Left cardiac atrium (tissue), 4 donors: ENCODE results near the gene POU2F2. TPM values are rescaled to one million over a fixed set of nuclear protein-coding genes. Genes with fewer than 3 reads are reported as not detected.

Source experiments
- ATAC-seq, 2 donors: fragments of 200-7000 bp; cut with Tn5 transposase; one replicate each; pipeline ENCODE4 v1.9.1; 2020; ENCODE audit warnings: mild to moderate bottlenecking in 2 of 2, moderate library complexity in 2 of 2
- DNase-seq: peaks from one replicate; pipeline ENCODE4 v3.0.0-alpha.2; 2020
- intact Hi-C, 2 donors: fragments of 100-400 bp; cut with DNase I; formaldehyde crosslinking; loops; one replicate each; pipeline versions ENCODE4 v1.14.1 to v1.15.1; 2022 to 2023
- total RNA-seq, 2 donors: library from RNA; stranded (reverse); fragmentation: NEBNext Ultra II Directional; extraction: Animal tissue kit (Norgen Biotek cat#: 25700); gene quantifications; one replicate each; pipeline ENCODE4 v1.2.1, GENCODE V29; 2021
- donor health status: DM: no; HTN: yes; CAD: no.
- donor health status: DM: no; HTN: yes; CAD: no; lungs with severe emphysema.
- donor health status: DM: yes; HTN: yes; CAD: no.
- donor health status: Dilated cardiomyopathy.

Gene POU2F2
- total RNA-seq, 2 donors from 2014 or later, result 1.1 to 1.2 TPM

DNA sequence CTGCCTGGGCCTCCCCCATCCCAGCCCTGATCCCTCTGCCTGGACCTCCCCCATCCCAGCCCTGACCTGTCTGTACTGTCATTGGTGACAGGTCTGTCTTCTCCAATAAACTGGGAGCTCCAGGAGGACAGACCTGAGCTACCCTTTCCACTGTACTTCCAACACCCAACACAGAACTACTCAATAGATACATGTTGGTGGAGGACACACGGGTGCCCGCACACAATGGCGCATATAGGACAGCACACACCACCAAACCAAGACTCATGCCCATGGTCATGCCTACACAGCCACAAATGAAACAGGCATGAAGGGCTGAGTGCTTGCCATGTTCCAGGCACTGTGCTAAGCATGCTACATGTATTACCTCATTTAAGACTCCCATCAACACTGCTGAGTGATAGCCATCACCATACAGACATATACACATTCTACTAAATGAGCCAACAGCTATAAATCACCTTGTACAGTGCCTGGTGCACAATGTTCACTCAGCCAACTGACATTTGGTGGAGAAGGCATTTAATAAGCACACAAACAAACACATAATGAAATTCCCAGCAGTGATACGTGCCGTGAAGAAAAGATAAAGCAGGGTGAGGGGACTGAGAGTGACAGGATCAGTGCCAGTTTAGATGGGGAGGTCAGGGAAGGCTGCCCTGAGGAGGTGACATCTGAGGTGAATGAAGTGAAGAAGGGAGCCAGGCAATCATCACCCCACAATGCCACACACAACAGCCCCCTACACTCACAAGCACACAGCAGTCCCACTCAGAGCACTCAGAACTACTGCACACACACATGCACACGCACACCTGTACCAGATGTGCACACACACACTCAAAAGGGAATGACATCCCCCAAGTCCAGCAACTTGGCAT lies 857 bp downstream of the POU2F2 start:
- no peak for DNase-seq
- intact Hi-C loops, result loop anchor here in 1 of 2 donors (5.0 to 10.0 kb wide), 2 partner anchors 51 to 183 kb away; partner anchors contain the start of gene TMEM145
- ATAC-seq, result no peak

DNA sequence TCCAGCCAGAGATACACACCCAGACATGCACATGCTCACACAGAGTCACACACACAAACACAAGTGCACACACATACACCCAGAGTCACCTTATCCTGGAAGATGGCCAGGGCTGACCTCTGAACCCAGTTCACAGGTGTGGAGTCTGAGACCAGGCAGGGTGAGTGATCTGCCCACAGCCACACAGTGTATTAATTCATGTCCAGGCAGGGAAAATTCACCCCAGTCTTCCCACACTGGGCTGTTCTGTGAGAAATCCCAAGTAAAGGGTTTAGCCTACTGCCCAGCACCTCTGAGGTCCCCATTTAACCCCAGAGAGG lies 2.0 kb downstream of the POU2F2 start:
- no peak for ATAC-seq
- no peak for DNase-seq
- intact Hi-C loops, result loop anchor here in 1 of 2 donors (5.0 to 10.0 kb wide), 2 partner anchors 52 to 185 kb away; partner anchors contain the start of gene TMEM145

GRCh38 chr19:42129399-42130253 lies 2.6 kb downstream of the POU2F2 start:
- ATAC-seq, result peak in 1 of 2 donors; percentile 46
- DNase-seq, result no peak
- intact Hi-C loops, result loop anchor here in 1 of 2 donors (5.0 to 10.0 kb wide), 2 partner anchors 53 to 185 kb away; partner anchors contain the start of gene TMEM145

DNA sequence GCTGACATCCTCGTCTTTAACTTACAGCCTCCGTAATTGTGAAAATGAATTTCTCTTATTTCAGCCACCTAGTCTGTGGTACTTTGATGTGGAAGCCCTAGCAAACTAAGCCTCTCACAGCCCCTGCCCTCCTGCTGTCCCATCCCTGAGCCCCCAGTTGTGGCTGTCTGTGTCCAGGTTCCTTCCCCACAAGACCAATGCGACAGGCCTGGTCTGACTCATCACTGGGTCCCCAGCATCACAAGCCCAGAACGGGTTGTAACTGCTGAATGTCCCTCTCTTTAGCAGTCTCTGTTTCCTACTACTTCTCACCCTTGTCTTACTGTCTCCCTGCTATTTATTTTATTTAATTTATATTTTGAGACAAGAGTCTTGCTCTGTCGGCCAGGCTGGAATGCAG lies 5.7 kb downstream of the POU2F2 start:
- ATAC-seq (no peak), DNase-seq (no peak)
- intact Hi-C loops, result no loop called here

GRCh38 chr19:42125536-42125935 lies 6.7 kb downstream of the POU2F2 start:
- no peak for ATAC-seq
- no peak for DNase-seq
- intact Hi-C loops, result no loop called here

DNA sequence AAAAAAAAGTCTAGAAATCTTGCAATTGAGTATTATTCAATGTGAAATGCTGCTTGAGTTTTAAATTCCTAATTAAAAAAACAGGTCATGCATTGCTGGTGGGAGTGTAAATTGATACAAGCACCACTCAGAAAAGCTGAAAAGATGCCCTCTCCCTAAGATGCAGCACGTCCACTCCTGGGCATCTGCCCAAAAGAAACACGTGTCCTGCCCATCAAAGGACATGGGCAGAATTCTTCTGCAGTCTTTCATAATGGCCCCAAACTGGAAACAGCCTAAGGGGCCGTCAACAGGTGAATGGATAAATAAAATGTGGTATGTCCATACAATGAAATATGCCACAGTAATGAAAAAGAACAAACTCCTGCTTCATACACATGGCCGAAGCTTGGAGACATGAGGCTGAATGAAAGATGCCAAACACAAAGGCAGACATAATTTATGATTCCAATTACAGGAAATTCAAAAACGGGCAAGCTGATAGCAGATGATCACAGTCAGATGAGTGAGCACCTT lies 7.8 kb downstream of the POU2F2 start:
- ATAC-seq (no peak), DNase-seq (no peak)
- intact Hi-C loops, result no loop called here

GRCh38 chr19:42123765-42124164 lies 8.5 kb downstream of the POU2F2 start:
- DNase-seq (no peak), ATAC-seq (no peak)
- intact Hi-C loops, result no loop called here

DNA sequence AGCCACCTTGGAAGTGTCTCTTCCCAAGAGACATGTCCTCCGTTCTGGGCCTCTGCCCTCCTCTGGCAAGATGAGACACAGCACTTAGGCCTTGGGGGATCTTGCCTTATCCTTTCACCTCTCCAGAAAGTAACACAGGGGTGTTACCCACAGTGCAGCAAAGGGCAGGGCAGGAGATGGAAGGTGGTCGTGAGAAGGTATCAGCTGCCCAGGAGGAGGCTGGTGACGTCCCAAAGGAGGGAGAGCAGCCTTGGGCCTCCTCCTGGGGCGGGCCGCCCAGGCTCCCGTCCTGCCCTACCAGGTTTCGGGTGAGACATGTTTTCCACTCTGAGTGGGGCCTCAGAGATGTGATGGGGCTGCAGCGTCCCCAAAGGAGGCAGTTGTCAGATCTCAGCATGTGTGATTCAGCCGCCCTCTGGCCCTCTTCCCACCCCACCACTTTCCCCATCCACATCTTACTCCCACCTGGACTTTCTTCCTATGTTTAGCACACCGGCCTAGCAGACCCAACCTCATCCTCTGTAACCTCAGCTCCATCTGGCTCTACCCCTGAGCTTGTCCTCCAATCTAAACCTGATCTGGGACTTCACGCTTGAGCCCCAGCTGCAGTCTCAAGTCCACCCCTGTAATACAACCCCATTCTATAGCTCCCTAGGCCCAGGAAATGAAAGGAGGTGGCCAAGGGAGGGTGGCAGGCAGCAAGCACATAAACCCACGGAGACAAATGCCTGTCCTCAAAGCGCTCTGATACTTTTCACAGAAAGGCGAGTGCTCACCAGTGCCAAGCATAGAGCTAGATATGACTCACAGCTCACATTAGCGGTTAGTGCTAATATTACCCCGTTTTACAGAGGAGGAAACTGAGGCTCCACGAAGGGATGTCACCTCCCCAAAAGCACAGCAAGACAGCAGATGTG lies 9.3 kb downstream of the POU2F2 start:
- DNase-seq, result no peak
- no peak for ATAC-seq
- intact Hi-C loops, result no loop called here

GRCh38 chr19:42121656-42122069 lies 10.6 kb downstream of the POU2F2 start:
- ATAC-seq, result peak; percentile 59 to 79
- DNase-seq, result peak; percentile 58
- intact Hi-C loops, result no loop called here

DNA sequence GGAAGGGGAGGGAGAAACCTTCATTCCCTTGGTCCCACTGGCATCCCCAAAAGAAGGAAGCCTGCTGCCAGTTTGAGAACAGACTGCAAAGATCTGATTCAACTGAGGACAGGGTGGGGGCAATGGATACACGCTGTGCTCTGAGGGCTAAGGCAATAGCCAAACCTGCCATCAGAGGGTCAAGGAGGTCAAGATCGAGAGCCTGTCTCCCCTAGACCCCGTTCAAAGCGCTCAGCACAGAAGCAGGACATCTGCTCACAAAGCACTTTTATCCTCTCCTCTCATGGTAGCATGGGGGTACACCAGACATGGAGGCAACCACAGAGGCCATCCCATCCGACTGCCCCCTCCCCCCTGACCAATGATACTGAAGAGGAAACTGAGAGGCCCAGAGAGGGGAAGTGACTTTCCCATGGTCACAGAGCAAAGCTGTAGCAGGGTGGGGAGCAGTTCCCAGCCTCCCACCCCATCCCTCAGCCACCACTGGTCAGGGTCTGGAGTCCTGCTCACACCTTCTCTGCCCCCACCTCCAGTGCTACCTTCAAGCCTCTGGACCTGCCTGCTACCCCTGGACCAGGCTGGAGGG lies 11.1 kb downstream of the POU2F2 start:
- intact Hi-C loops, result no loop called here
- DNase-seq, result no peak
- ATAC-seq, result peak; percentile 10 to 30

GRCh38 chr19:42120276-42120980 lies 11.8 kb downstream of the POU2F2 start:
- intact Hi-C loops, result no loop called here
- no peak for DNase-seq
- ATAC-seq, result no peak

DNA sequence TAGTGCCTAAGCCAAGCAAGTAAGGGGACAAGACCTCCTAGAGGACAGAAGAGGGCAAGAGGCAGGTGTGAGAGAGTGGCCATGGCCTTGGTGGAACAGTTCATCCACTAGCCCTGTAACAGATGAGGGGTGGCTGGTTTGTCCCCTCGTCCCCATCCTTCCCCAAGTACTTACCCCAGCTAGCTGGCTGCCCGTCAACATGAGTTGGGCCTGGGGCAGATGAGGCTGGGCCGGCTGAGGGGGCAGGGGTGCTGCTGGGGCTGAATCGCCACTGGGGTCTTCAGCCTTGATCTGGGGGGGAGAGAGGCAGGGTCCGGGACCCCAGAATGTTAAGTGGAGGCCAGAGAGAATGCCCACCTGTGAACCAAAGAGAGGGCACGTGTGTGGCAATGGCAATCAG lies 15.2 kb downstream of the POU2F2 start:
- DNase-seq, result no peak
- no peak for ATAC-seq
- intact Hi-C loops, result no loop called here

- DNase-seq (no peak), ATAC-seq (no peak)
- intact Hi-C loops, result no loop called here
Measured at GRCh38 chr19:42116308-42117075, 15.8 kb downstream of the POU2F2 start.

GRCh38 chr19:42115705-42116104 lies 16.5 kb downstream of the POU2F2 start:
- intact Hi-C loops, result no loop called here
- DNase-seq (no peak), ATAC-seq (no peak)

GRCh38 chr19:42115219-42115618 lies 17.0 kb downstream of the POU2F2 start:
- intact Hi-C loops, result no loop called here
- no peak for DNase-seq
- ATAC-seq, result no peak

DNA sequence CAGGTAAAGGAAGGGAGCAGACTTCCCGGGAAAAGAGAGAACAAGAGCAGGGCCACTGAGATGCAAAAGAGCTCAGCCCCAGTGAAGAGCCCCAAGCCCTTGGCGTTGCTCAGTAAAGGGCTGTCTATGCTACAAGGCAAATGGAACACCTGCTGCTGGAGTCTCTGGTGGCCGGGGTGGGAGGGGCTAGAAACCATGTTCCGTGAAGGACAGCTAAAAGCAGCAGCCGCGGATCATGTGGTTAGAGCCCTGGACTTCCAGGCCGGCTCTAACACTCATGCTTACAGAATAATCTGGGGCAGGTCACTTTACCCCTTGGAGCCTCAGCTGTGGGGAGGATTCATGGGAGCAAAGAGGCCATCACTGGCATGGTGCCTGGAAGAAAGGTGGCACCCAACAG lies 17.8 kb downstream of the POU2F2 start:
- intact Hi-C loops, result no loop called here
- ATAC-seq, result no peak

More for the DNA sequence above, 17.8 kb downstream of the POU2F2 start:
- no peak for DNase-seq
